Stimulated activated CD8-positive, alpha-beta memory T cell treated with anti-CD3 and anti-CD28 coated beads, Interleukin-12 subunit alpha, Interleukin-12 subunit beta, amount 100 ng/mL, for 4 hours (primary cell): ENCODE data around the gene TTC7B.

ENCODE experiments used
- DNase-seq: peaks from one replicate; pipeline ENCODE4 v3.0.0-alpha.2; 2020; ENCODE audit warnings: low read depth

Gene TTC7B

DNA sequence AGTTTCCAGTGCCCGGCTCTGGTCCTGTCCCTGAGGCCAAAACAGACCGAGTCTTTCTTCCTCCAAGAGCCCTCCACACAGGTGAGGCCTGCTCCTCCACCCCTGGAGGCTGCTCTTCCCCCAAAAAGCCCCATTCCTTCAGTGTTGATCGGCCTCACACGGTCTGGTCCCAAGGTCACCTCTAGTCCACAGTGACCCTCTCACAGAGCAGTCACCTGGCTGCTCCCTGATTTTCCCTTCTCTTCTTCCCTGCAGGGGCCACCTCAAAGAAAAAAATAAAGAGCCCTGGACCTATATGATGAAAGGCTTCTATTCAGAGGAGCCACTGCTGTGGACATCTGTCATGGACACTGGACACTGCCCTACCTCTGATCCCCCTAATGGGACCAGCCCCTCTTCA is 42.5 kb downstream of the TTC7B start:
- no peak for DNase-seq

DNA sequence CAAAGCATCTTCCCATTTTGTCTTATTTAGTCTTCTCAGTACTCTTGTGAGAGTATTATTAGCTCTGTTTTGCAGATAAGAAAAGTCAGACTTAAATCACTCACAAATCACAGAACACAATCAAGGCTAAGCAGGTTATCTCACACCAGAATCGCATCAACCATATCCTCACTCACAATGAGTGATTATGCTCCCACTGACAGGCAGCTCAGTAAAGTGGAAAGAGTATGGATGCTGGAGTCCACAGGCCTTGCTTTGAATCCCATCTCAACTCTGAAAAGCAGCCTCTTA is 43.1 kb downstream of the TTC7B start:
- DNase-seq = no peak

DNA sequence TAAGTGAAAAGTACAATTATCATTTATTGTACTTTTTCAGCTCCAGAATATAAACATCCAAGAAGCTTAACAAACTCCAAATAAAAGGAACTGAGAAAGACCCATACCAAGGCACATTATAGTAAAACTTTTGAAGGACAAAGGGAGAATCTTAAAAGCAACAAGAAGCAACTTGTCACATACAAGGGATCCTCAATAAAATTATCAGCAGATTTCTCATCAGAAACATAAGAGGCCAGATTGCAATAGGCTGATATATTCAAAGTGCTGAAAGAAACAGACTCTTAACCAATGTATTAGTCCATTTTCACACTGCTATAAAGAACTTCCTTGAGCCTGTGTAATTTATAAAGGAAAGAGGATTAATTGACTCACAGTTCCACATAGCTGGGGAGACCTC is 48.3 kb downstream of the TTC7B start:
- DNase-seq = no peak

DNA sequence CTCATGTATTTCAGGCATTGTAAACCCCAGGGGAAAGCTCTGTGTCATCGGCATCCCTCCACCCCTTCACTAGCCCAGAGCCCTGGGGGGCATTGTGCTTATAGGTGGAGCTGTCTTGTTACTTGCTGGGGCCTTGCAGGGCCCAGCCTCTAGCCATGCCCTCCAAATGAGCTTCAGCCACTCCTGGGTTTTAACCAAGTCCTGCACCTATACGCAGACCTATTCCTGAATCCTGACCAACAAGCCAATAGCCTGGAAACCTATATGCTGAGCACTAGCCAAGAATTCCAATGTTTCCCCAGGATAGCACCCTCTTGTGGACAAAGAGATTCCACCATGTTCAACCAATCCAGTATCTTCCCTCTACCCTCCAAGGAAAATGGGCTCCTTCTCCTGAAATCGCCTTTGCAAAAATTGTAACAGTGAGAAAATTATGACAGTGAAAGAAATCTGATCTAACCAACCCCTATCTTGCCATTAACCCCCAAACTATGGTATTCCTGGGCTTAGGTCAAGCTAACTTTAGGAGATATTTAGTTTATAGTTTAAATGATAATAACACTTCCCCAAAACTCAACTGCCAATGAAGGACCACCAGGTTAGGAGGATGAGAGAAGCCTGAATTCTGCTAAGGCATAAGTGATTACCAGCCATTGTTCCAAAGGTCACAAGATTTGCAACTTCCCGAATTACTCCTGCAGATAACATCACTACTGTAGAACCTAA is 55.5 kb downstream of the TTC7B start:
- no peak for DNase-seq

DNA sequence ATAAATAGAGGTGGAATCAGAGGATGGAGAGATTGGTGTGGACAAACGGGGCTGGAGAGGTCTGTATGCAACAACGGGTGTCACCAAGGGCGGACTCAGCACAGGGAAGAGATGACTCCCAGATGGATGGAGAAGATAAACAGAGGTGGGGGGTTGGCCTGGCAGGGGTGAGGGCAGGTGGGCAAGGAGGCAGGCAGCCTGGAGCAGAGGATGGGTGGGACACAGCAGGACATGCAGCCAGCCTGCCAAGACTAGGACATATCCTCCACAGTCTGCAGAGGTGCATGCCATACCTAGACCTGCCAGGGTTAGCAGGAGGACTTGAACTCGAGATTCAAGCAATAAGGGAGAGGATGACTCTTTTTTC is 56.2 kb downstream of the TTC7B start:
- no peak for DNase-seq

DNA sequence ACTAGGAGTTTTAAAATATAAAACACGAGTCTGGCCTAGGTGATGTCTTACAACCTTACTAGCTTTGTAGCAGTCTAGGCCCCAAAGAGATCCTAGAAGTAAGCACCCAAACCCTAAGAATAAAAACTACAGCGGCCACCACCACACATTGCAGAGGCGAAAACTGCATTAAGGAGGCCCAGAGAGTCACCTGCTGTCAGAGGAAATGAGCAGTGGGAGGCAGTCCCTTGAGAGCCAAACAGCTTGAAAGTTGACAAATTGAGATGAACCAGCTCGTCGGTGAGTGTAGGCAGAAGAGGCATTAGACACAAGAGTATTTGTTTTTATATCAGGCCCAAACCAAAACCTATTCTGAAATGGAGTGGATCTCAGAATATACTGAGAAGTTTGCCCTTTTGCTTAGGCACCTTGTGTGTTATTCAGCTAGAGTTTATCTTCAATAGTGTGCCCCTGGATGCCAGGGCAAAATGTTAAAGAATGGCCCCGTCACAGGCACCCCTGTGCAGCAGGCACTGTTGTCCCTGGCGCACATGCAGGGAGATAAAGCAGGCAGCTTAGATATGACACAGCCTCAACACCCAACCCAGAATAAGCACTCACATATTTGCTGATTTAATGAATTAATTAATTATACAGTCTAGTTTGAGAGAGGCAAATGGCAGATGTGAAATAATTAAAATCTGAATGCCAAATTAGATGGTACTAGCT is 56.7 kb downstream of the TTC7B start:
- no peak for DNase-seq

DNA sequence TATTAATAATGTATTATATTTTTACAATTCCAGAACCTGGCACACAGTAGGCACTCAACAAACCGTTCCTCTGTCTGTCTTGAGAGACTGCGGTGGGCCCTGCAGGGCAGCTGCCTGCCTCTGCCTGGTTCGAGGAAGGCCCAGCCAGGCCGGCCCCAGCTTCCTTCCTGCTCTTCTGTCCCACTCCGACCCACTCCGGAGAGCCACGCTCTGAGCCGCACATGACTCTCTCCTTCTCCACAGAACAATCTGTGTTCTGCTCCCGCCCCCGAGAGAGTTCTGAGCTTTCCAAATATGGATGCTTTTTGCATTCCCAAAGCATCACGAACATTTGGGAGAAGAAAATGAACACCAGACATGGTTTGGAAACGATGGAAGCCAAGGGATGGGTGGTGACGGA is 57.3 kb downstream of the TTC7B start:
- DNase-seq = no peak

DNA sequence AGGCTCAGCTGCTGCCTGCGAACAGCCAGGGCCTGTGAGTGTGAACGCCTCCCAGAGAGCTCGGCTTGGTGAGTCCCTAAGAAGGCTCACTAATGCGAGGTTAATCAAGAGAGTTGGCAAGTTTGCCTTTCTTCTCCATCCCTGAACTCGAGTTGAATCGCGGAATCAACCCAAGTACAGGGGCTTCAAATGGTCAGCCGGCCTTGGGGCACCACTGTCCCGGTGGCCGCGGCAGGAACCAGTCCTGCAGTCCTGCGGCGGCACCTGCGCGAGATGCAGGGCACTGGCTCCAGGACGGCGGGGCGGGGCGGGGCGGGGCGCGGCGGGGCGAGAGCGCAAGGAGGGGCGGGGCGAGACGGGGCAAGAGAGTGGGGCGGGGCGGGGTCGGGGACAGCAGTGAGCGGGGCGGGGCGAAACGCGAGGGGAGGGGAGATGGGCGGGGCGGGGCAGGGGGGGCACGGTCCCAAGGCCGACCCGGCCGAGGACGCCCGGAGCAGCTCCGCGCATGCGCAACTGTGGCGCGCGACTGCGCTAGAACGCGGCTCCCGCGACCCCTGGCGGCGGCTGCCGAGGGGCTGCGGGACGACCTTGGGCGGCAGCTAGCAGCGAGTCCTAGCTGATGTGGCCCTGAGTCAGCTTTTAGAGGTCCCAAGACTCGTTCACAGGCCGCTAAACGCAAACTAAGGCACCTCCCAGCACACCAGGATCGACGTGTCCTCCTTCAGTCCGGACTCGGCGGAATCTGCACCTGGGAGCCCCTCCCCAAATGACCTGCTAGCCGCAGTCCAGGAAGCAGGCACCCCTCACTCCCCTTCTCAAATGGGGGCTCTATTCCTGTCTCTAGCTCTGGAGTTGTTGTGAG is 58.0 kb downstream of the TTC7B start:
- peak; percentile 93 for DNase-seq

DNA sequence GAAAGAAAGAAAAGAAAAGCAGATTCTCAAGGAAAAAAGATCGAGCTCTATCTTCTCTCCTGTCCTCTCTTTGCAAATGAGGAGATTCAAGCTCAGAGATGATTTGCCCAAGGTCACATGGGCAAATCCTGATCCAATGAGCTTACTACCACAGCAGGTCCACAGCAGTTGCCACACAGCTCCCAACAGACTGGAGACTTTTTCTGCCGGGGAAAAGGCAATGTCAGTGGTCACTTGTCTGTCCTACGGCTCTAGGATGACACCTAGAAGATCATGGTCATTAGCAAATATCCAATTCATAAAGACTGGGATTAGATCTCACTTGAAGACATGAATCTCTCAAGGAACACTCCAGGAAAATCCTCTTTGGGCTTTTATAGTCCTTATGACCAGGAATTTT is 58.8 kb downstream of the TTC7B start:
- DNase-seq = no peak

DNA sequence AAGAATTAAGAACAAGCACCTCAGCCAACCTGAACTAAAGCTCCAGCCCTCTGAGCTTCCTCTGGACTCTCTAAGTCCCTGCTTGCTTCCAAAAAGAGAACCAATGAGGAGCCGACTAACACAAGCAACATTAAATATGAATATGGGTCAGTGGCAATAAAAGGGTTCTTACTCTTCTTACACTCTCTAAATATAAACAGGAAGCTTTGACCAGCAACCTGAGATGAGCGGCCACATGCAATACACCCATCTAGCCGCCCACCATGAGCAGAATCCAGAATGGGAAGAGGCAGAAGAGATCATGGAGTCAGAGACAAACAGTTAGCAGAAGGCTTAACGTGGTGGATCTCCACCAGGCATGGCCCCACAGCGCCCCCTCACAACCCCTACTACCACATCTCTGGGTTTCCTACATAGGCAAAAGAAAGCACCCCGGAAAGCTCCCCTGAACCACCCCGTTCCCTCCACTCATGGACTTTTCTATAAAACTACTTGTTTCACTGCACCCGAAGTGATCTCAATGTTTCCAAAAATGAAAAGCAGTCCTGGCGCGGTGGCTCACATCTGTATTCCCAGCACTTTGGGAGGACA is 59.4 kb downstream of the TTC7B start:
- DNase-seq = no peak

DNA sequence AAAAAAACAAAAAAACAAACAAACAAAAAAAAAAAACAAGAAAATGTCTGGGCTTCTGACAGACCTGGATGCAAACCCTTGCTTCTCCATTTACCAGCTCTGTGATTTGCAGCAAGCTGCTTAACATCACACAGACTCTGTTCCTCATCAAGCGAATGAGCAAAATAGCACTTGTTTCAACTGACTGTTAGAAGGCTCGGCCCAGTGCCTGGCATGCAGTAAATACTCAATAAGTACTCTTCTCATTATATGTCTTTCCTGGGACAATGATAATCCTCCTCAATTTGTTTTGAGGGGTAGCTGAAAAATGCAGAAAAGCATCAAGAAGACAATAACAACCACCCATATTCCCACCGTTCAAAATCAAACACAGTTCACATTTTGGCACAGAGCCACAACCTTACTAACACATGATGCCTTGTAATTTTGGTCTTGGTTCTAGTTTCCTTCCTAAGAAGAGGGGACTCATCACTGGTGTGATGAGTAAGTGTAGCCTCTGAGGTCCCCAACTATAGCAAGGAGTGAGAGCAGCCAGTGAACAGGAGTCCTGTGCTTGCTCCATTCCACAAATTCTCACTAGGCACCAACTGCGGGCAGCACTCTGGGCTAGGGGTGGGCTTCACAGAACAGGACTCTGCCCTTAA is 60.4 kb downstream of the TTC7B start:
- DNase-seq = no peak

DNA sequence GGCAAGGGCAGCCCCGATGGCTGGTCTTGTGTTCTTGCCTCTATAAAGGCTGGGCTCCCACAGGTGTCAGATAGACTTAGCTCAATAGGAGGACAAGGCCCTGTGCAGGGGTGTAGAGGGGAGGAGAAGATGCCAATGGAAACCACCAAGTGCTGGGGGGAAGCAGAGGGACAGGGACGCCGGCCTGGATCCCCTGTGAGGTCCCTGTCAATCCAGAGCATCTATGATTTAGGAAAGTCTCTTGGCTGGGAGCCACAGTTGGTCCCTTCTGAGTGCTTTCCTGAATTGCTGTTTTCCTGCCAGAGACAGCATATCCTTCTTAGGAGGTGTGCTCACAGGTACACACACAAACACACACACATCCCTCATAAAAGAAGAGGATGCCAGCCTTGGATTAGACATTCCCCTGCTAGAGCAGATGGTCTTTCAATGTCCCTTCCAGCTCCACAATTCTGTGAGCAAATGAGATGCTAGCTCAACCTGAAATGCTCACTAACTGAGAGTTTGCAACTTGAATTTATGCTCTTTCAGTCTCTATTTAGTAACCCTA is 62.7 kb downstream of the TTC7B start:
- no peak for DNase-seq

DNA sequence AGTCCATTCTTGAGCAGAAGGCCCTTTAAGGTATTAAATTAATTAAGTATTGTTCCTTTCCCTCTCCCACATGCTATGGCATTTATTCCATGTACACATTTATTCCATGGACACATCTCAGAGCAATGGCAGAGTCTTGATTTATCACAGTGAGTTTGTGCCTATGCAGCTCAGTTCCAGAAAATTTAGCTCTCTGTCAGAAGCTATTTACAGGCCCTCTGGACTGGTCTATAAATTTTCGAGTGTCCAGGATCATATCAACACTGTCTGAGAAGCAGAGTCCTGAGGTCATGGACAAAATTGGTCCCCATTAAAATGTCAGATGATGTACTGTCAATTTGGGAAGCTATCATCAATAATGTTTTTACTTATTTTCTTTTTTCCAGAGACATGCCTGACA is 65.5 kb downstream of the TTC7B start:
- DNase-seq = no peak

DNA sequence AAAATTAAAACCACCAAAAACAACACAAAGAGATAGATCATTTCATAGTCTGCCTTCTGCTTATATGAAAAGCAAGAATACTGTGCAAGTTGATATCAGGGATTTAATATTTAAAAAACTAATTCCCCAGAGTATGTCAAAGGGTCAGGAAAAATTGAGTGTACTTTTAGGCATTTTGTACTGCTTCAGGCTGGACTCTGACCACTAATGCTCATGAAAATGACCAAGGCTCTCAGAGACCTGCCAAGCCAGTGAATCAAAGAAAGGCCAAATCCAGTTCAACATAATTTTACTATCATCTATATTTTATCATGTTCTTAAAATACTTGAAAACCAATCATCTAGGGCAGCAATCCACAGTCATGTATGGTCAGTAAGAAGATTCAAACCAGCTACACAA is 66.0 kb downstream of the TTC7B start:
- DNase-seq = no peak

DNA sequence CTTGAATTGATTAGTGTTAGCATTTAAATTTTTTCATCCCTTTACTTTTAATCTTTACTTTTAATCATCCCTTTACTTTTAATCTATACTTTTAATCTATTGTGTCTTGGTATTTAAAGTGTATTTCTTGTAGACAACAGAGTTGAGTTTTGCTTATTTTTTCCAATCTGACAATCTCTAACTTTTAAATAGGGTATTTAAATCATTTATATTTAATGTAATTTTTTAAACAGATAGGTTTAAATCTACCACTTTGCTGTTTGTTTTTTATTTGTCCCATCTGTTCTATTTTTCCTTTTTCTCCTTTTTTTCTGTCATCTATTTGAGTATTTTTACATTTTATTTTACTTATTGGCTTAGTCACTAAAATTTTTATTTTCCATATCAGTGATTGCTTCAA is 68.3 kb downstream of the TTC7B start:
- no peak for DNase-seq

DNA sequence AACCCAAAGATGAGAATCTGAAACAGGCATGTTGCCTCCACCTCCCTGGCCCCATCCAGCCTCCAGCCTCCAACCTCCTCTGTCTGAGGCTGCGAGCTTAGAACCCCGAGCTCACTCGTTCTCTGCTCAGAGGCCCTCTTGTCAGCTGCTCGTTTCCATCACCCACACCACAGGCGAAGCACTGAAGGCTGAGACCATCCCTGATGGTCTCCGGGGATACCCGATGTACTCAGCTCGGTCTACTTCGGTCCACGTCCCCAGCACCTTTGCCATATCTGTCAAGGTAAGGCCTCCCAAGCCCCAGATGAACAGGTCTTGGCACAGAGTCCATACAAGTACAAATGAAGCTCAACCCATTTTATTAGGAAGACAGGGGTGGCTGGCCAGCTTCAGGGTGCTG is 72.4 kb downstream of the TTC7B start:
- no peak for DNase-seq

DNA sequence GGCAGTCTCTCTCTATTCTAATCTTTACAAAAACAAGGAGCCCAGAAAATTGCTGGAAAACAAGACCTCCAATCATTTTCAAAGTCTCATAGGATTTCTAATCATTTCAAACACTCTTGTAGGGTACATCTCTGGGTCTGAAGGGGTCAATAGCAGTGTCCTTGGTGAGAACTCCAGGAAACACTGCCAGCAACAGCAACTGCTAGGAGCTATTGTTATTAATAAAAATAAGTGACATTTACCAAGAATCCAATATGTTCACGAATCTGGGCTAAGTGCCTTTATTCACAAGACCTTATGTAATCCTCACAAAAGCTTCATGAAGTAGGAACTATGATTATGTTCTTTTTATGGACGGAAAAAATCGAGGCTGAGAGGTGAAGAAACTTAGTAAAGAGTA is 72.8 kb downstream of the TTC7B start:
- no peak for DNase-seq

DNA sequence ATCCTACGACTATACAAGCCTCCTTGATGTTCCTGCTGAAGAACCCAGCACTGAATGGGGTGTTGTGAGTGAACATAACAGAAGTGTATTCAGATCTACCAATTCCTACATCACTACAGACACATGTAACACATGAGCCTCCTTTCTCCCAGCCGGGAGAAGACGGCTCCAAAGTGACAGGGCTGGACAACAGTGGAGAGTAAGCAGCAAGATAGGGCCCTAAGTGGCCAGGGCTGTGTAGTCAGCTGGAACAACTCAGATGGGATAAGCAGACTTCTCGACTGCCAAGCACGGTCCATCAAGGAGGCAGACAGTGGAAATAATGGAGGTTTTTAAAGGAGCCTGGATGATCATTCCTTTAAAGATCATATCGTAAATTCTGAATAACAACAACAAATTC is 73.5 kb downstream of the TTC7B start:
- DNase-seq = no peak

DNA sequence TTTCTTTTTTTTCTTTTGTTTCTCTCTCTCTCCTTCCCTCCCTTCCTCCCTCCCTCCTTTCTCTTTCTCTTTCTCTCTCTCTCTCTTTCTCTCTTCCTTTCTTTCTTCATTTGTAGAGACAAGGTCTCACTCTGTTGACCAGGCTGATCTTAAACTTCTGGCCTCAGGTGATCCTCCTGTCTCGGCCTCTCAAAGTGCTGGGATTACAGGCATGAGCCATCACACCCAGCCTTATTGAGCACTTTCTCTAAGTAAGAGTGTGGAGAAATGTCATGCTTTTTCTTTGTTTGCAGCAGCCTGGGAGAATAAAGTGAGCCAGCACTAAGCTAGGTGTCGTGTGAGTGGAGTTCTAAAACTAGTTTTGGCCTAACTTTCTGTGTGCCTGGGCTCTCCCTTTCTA is 74.0 kb downstream of the TTC7B start:
- no peak for DNase-seq

DNA sequence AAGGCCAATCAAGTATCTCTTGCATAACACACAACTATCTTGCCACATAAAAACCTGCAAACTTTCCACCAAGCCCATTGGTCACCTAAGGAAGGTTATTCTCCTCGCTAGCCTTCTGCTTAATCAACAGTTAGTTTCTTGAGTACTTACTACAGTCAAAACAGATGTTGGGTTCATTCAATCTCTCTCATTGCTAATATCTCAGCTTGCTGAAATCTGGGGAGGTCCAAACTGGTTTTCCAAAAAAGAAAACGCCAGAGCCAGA is 74.6 kb downstream of the TTC7B start:
- no peak for DNase-seq

DNA sequence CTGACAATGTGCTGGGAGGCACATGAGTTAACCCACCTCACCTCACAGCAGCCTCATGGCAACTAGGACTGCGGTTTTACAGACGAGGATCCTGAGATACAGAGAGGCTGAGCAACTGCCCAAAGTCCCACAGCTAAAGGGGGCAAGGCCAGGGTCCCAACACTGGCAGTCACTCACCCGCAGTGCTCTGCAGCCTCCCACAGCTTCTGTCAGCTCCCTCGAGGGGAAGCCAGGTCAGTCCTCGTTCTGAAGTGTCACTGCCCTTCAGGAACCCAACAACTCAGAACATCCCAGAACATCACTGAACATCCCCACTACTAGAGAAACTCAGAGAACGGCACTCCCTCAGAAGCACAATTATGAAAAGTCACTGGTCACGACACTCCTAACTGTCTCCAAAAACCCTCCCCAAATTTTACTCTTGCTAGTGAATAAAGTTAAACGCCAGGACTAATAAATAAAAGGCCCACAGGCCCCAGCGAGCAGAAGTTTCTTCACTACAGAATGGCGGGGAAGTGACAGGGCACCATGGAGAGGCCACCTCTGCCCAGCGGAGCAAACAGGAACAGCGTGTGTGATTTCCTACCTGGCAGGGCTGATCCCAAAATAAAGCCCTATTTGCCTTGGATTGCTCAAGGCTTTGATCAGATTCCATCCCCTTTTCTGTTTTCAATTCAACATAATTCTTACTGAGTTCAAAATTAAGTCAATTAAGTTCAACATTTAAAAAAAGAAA is 75.1 kb downstream of the TTC7B start:
- DNase-seq = no peak

DNA sequence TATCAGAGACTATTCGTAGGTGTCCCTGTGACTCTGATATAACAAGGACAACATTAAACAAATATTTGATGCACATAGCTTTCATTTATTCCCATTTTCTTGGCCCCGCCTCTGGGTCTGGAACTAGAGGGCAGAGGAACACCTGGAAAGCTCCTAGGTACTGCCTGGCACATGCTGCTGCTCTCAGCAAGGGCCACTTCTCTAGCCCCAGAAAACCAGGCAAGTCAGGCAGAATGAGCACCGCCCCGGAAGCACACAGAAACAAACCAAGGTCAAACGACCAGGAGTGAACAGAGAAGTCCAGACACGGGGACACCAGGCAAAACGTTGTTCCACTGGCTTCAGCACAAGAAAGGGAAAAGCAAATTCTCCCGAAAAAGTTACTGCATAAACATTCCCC is 76.1 kb downstream of the TTC7B start:
- DNase-seq = no peak
